Measurements from ENCODE around the gene MYO1G. TPM values are rescaled to one million over a fixed set of nuclear protein-coding genes. Genes with fewer than 3 reads are reported as not detected.

Gene MYO1G
- total RNA-seq, 4 donors from 2014 or later = 2.5 to 8.3 (median 6.4) TPM

- 81% methylated on average over 5 of the region's 5 CpGs; no CpG with 5 or more reads in 1 of the 2 donors for WGBS, 2 donors (ENCODE audit: low coverage in 1 of 2)
- TF ChIP-seq EP300 (IDR thresholded peaks at IDR 0.05; ENCODE audit: low read depth) = no peak
- no peak for TF ChIP-seq POLR2A (IDR thresholded peaks at IDR 0.05)
- no peak for TF ChIP-seq CTCF (IDR thresholded peaks at IDR 0.05)
- TF ChIP-seq POLR2AphosphoS5 (IDR thresholded peaks at IDR 0.05) = no peak
- no peaks in the 10 kb centered on the region for H3K9me3 ChIP-seq
- H3K27me3 ChIP-seq = no peaks in the 10 kb centered on the region
- DNase-seq = no peak
- H3K27ac ChIP-seq = no peak overlapping the region
- H3K4me3 ChIP-seq = no peak overlapping the region
- H3K36me3 ChIP-seq = no peaks in the 10 kb centered on the region
- no peaks in the 10 kb centered on the region for H3K4me1 ChIP-seq
- intact Hi-C loops (cut with DNase I; ENCODE audit: low total_unique reads) = loop anchor here (10.0 kb wide), 1 partner anchor 163 kb away; no protein-coding TSS in a partner anchor
- in situ Hi-C loops (cut with MboI; ENCODE audit: low pct_ligation_motif_present in 1 of 4, low pct_unique_long_range_greater_than_20kb in 1 of 4, low sequenced_read_pairs in 3 of 4) = no loop called here
These were observed 6.8 kb downstream of the MYO1G start for GRCh38 chr7:44971902-44972441.

- no peaks in the 10 kb centered on the region for H3K9me3 ChIP-seq
- 80 to 92% methylated on average over 1 to 8 of the region's 10 CpGs for WGBS, 2 donors (ENCODE audit: low coverage in 1 of 2)
- TF ChIP-seq POLR2A (IDR thresholded peaks at IDR 0.05) (no peak), CTCF (IDR thresholded peaks at IDR 0.05) (no peak), EP300 (IDR thresholded peaks at IDR 0.05; ENCODE audit: low read depth) (no peak), POLR2AphosphoS5 (IDR thresholded peaks at IDR 0.05) (no peak)
- no peak for DNase-seq
- H3K27ac ChIP-seq = no peak overlapping the region
- no peak overlapping the region for H3K4me3 ChIP-seq
- in situ Hi-C loops (cut with MboI; ENCODE audit: low pct_ligation_motif_present in 1 of 4, low pct_unique_long_range_greater_than_20kb in 1 of 4, low sequenced_read_pairs in 3 of 4) (no loop called here), intact Hi-C loops (cut with DNase I; ENCODE audit: low total_unique reads) (loop anchor here (10.0 kb wide), 1 partner anchor 163 kb away; no protein-coding TSS in a partner anchor)
- no peaks in the 10 kb centered on the region for H3K27me3 ChIP-seq
- no peaks in the 10 kb centered on the region for H3K36me3 ChIP-seq
- no peaks in the 10 kb centered on the region for H3K4me1 ChIP-seq
These were observed 7.5 kb downstream of the MYO1G start for GRCh38 chr7:44971188-44971901.

GRCh38 chr7:44970523-44971051, 8.2 kb downstream of the MYO1G start:
- TF ChIP-seq CTCF (IDR thresholded peaks at IDR 0.05) = no peak
- TF ChIP-seq POLR2AphosphoS5 (IDR thresholded peaks at IDR 0.05) = no peak
- no peak for TF ChIP-seq EP300 (IDR thresholded peaks at IDR 0.05; ENCODE audit: low read depth)
- TF ChIP-seq POLR2A (IDR thresholded peaks at IDR 0.05) = no peak
- intact Hi-C loops (cut with DNase I; ENCODE audit: low total_unique reads) (loop anchor here (10.0 kb wide), 1 partner anchor 164 kb away; no protein-coding TSS in a partner anchor), in situ Hi-C loops (cut with MboI; ENCODE audit: low pct_ligation_motif_present in 1 of 4, low pct_unique_long_range_greater_than_20kb in 1 of 4, low sequenced_read_pairs in 3 of 4) (no loop called here)
- no peak for DNase-seq
- Histone ChIP-seq H3K9me3 (no peaks in the 10 kb centered on the region), H3K27me3 (no peaks in the 10 kb centered on the region), H3K4me3 (no peak overlapping the region), H3K36me3 (no peaks in the 10 kb centered on the region), H3K27ac (no peak overlapping the region), H3K4me1 (no peaks in the 10 kb centered on the region)
- WGBS, 2 donors (ENCODE audit: low coverage in 1 of 2) = 91% methylated on average over 18 of the region's 18 CpGs; no CpG with 5 or more reads in 1 of the 2 donors
